Measurements from ENCODE around the gene NRAP.
"Not testable (repeated sequence)": the region's sequence is repeated elsewhere in the genome, so short reads cannot be mapped to it uniquely, and the experiment has no call there.

NRAP gene

GRCh38 chr10:113680190-113681111 lies 16.6 kb upstream of the NRAP start:
- DNase-seq = peak; percentile 21 to 95

DNA sequence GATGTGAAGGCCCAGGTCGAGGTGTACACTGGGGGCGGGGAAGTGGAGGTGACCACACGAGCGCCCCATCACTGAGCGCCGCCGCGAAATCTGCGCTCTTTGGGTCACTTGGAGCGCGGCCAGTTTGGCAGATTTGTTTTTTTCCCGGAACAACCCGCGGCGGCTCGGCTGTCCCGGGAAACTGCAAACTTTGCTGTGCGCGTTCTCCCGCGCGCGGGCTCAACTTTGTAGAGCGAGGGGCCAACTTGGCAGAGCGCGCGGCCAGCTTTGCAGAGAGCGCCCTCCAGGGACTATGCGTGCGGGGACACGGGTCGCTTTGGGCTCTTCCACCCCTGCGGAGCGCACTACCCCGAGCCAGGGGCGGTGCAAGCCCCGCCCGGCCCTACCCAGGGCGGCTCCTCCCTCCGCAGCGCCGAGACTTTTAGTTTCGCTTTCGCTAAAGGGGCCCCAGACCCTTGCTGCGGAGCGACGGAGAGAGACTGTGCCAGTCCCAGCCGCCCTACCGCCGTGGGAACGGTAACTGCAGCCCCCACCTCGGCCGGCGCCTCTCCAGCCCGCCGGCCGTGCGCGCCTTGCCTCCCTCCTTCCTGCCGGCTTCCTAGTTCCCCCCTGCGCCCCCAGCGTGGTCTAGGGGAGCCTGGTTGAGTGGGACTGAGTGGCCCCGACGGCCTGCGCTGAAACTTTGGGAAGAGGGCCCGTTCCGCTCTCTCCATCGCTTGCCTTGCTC lies 15.8 kb upstream of the NRAP start, which contains the start of gene CASP7:
Gene CASP7 (plus strand): TSS at position 450 of the 727 bp plus-strand sequence. CDS start 17,582 bp downstream, outside the sequence.
- peak; percentile 80 to 84 for DNase-seq

GRCh38 chr10:113666682-113667252 lies 2.9 kb upstream of the NRAP start:
- DNase-seq = peak in 1 of 2 donors; percentile 35

GRCh38 chr10:113665806-113666354 lies 2.0 kb upstream of the NRAP start:
- DNase-seq = no peak

DNA sequence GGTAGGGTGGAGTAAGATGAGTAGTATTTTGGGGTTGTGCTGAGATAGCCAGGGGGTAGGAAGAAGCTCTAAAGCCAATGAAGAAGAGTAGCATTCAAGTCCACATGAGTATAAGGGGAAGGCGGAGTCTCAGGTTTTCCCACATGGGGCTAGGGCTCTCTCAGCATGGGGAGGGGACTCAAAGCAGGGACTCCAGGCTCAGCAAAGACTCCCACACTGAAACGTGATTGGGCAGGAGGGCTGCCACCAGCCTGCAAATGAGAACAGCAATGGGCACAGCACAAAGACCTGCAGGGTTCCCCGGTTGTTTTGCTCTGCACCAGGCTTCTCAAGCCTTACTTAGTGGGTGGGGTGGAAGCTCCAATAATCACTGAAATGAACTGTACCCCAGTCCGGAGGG lies 1.5 kb upstream of the NRAP start:
- no peak for DNase-seq

GRCh38 chr10:113663142-113663541 lies 699 bp downstream of the NRAP start:
- DNase-seq = no peak

DNA sequence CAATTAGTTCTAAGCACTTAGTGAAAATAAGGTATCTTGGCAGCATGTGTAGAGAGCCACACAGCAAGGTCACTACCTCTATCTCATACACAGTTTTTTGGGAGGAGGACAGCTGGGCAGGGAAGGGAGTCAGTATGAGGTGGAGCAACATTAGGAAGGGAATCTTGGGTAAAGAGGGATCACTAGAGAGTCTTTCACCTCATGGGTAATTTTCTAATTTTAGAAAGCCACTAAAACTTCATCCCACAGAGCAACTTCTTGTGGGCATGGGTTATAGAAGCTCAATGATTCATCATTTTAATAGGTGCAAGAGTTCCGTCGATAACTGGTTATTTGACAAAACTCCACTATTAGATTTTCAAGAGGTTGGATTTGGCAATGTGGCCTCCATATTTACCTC lies 2.5 kb downstream of the NRAP start:
- no peak for DNase-seq

DNA sequence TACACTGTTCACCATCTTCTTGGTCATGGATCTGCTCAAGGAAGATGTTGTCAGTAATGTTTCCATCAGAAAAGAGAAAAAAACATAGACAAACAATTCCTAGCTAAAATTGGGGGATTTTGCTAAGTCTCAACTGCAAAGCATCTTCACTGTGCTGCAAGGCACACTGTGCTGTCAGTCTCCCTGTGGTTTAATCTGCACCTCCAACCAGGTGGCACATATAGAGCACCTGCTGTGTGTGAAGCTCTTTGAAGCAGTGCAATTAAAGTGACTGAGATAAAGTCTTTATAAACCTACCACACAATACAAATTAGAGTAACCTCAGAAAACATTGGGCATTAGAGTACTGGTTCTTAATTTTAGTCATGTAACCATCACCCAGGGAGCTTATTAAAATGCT lies 6.3 kb downstream of the NRAP start:
- no peak for DNase-seq

DNA sequence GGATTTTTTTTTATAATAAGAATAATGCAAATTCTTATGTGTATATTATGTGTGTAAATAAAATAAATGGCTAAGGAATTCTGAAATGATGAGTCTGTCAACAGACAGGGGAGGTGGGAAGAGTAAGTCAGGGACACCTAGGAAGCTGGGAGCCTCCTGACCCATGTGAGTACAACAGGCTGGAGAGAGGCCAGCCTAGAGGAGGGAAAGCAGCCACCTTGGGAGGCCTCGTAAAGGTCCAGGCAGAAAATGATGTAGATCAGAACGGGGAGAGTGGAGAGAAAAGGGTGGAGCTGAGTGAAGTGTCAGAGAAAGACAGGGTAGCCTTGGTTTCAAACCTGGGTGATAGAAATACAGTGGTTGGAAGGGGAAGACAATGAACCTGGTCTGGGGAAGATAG lies 6.9 kb downstream of the NRAP start:
- no peak for DNase-seq

GRCh38 chr10:113652456-113652855 lies 11.4 kb downstream of the NRAP start:
- not testable (repeated sequence) for DNase-seq

DNA sequence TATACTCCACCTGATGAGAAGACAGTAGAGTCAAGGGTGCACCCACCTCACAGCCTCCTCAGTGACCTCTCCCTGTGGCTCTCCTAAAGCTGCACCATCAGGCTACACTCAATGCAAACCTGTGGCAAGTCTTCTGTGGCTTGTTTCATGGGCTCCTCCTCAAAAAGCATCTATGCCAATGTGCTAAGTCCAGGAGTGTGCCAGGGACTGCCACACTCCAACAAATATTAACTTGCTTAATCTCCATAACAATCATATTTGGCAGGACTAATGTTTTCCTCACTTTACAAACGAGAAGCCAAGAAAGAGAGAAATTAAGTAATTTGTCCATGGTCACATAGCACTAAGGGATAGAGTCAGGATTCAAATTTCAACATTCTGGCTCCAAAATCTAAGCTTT lies 11.9 kb downstream of the NRAP start:
- DNase-seq = no peak

GRCh38 chr10:113651021-113651420 lies 12.8 kb downstream of the NRAP start:
- no peak for DNase-seq

DNA sequence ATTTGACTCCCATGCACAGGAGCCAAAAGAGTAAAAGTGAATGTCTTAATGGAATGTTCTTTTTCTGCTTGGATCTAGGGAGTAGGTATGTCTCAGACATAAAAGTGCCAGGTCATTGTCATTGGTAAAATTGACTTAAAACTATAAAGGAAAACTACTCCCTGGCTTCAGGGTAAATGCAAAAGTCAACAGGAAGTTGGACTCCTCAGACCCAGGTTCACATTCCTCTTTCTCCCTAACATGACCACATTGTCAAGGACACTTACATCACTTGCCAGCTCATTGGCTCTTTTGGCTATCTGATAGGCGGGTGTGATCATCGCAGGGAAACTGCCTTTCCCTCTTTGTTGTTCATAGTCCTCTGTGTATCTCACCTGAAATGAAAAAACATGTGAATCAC lies 13.7 kb downstream of the NRAP start:
- no peak for DNase-seq

DNA sequence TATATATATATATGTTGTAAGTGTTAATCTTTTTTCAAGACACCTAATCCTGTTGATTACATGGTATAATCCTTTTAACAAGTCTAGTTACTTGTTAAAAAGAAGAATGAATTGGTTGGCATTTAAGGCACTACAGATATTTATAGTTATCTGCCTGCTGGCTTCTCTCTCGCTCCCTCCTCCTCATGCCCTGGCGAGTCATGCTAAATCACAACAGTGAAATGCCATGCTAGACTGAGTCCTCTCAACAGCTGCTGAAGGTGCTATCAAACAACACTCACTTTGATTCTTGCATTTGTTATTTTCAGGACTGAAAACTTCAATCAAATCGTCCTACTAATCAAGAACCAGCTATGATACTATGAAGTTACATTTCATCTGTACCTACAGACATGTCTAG lies 15.4 kb downstream of the NRAP start:
- DNase-seq = no peak

GRCh38 chr10:113647812-113648211 lies 16.0 kb downstream of the NRAP start:
- no peak for DNase-seq

GRCh38 chr10:113646336-113647201 lies 17.3 kb downstream of the NRAP start:
- DNase-seq = no peak

DNA sequence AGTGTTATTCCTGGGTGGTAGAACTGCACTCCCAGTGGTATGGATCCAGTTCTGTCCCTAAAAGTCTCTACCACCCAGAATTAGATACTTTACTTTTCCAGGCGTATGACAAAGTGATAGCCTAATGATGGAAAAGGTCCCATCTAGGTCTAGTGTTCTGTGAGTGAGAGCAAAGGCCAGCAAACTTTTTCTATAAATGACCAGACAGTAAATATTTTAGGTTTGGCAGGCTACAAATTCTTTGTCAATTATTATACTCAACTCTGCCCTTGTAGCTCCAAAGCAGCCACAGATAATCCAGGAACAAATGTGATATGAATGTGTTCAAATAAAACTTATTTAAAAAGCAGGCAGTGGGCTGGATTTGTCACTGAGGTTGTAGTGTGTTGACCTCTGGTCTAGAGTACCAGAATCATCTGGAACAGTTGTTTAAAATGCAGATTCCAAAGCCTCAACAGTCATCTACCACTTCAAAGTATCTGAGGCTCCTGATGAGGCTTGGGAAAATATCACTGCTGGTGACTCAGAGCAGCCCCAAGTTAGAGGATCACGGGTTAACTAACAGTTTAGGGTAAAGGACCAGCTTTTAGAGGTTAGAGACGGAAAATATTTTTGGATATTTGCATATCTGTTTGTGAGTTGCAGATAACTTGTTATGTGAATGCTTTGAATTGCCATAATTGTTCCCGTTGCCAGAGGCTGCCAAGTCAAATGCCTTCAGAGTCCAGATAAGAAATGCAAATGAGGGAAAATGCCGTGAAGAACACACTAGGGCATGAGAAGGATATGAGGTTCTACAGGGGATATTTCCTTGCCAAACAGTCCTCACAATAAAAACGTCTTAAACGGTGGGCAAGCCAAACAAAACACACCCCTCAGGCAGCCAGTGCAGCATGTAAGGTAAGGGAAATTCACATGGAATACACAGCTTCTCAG lies 19.4 kb downstream of the NRAP start:
- no peak for DNase-seq

- DNase-seq = no peak
Observed at GRCh38 chr10:113643183-113643582, 20.7 kb downstream of the NRAP start.

GRCh38 chr10:113641702-113642101 lies 22.1 kb downstream of the NRAP start:
- DNase-seq = no peak

GRCh38 chr10:113639966-113640365 lies 23.9 kb downstream of the NRAP start:
- DNase-seq = no peak
